ENCODE results near the gene RIPOR3. TPM values are rescaled to one million over a fixed set of nuclear protein-coding genes. Genes with fewer than 3 reads are reported as not detected.

Gene RIPOR3
- total RNA-seq, 2 donors from 2014 or later = 2.3 to 6.9 TPM

DNA sequence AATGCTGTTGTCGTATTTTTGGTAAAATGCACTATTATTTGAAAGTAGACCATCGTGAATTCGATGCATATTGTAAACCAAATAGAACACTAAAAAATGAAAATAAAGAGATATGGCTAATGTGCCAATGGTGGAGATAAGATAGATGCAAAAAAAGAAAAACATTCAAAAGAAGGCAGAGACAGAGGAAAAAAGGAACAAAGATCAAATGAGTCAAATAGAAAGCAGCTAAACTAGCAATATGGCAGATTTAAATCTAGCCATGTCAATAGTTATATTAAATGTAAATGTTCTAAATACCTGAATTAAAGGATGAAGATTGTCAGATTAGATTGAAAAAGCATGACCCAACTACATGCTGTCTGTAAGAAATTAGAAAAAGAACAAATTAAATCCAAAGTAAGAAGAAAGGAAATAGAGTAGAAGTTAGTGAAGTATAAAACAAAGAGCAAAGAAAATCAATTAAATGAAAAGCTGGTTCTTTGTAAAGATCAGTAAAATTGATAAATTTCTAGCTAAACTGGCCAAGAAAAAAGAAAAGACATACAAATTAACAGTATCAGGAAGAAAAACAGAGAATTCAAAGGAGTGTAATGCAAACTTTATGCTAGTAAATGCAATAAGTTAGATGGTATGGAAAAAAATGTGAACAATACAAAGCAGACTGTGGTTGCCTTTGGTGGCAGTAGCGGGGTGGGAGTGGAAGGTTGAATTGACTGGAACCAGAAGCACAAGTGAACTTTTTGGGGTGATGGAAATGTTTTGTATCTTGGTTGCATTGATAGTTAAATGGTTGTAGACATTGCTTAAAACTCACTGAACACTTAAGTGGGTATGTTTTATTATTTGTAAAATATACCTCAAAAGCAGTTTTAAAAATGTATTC lies 136.4 kb downstream of the RIPOR3 start:
- Histone ChIP-seq H3K4me1 (no peaks in the 10 kb centered on the region), H3K4me3 (no peak overlapping the region), H3K27me3 (no peaks in the 10 kb centered on the region), H3K27ac (no peak overlapping the region), H3K36me3 (replicated peaks in 1 of 2; ENCODE audit: insufficient read depth in 1 of 2, low read depth in 2 of 2) (no peaks in the 10 kb centered on the region), H3K9me3 (no peaks in the 10 kb centered on the region)
- intact Hi-C loops (cut with DNase I) = no loop called here
- WGBS, 2 donors = 94 to 97% methylated on average over 4 of the region's 4 CpGs
- DNase-seq (no peak), ATAC-seq (no peak)
- no peak for TF ChIP-seq POLR2A (IDR thresholded peaks at IDR 0.05)
- TF ChIP-seq, protein P1, sequence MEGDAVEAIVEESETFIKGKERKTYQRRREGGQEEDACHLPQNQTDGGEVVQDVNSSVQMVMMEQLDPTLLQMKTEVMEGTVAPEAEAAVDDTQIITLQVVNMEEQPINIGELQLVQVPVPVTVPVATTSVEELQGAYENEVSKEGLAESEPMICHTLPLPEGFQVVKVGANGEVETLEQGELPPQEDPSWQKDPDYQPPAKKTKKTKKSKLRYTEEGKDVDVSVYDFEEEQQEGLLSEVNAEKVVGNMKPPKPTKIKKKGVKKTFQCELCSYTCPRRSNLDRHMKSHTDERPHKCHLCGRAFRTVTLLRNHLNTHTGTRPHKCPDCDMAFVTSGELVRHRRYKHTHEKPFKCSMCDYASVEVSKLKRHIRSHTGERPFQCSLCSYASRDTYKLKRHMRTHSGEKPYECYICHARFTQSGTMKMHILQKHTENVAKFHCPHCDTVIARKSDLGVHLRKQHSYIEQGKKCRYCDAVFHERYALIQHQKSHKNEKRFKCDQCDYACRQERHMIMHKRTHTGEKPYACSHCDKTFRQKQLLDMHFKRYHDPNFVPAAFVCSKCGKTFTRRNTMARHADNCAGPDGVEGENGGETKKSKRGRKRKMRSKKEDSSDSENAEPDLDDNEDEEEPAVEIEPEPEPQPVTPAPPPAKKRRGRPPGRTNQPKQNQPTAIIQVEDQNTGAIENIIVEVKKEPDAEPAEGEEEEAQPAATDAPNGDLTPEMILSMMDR (IDR thresholded peaks at IDR 0.05) = no peak

DNA sequence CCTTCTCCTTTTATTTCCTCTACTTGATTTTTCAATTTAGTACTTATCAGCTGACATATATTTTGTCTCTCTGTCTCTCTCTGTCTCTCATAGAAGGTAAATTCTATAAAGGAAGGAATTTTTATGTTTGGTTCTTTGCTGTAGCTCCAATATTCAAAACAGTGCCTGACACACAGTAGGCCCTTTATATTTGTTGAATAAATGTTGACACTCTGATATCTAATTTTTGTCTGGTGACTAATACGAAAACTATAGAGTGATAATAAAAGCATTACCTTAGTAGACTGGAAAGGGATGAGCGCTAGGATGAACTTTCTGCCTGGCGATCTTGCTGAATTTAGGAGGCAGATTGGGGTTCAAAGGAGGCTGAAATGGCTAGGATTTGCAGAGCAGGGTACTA lies 138.4 kb downstream of the RIPOR3 start:
- intact Hi-C loops (cut with DNase I) = no loop called here
- no peak for ATAC-seq
- H3K9me3 ChIP-seq = no peaks in the 10 kb centered on the region

DNA sequence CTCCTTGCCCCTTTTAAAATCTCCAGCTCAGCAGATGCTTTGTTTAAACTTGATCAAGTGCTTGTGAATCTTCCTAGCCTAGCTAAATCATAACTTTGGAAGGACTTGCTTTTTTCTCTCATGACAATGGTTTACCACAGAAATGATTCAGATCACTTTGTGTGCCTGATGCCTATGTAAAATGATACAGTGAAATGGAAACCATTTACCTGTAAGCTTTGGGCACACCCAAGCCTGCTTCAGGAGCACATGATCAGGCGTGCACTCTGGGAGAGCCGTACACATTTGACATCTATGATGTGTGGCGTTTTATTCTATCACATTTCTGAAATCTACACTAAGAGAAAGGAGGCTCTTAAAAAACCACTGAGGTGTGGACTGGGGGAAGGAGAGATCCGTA lies 140.1 kb downstream of the RIPOR3 start:
- H3K27ac ChIP-seq = no peak overlapping the region
- peaks cover 10% of the 10 kb centered on the region for H3K4me1 ChIP-seq
- ATAC-seq = no peak
- H3K36me3 ChIP-seq (replicated peaks in 1 of 2; ENCODE audit: insufficient read depth in 1 of 2, low read depth in 2 of 2) = no peaks in the 10 kb centered on the region
- H3K27me3 ChIP-seq = no peaks in the 10 kb centered on the region
- no peaks in the 10 kb centered on the region for H3K9me3 ChIP-seq
- TF ChIP-seq, protein P1 (IDR thresholded peaks at IDR 0.05) = no peak
- no peak for TF ChIP-seq POLR2A (IDR thresholded peaks at IDR 0.05)
- WGBS, 2 donors = 90 to 95% methylated on average over 4 of the region's 4 CpGs
- no peak overlapping the region for H3K4me3 ChIP-seq
- no peak for DNase-seq
- intact Hi-C loops (cut with DNase I) = no loop called here

More for the DNA sequence above, 138.4 kb downstream of the RIPOR3 start:
- 83 to 90% methylated on average over 3 of the region's 3 CpGs for WGBS, 2 donors
- TF ChIP-seq, protein P1 (IDR thresholded peaks at IDR 0.05) = no peak
- no peak for TF ChIP-seq POLR2A (IDR thresholded peaks at IDR 0.05)
- Histone ChIP-seq H3K27ac (no peak overlapping the region), H3K4me1 (peaks cover 5% of the 10 kb centered on the region), H3K36me3 (replicated peaks in 1 of 2; ENCODE audit: insufficient read depth in 1 of 2, low read depth in 2 of 2) (no peaks in the 10 kb centered on the region), H3K27me3 (no peaks in the 10 kb centered on the region), H3K4me3 (no peak overlapping the region)
- DNase-seq = no peak

DNA sequence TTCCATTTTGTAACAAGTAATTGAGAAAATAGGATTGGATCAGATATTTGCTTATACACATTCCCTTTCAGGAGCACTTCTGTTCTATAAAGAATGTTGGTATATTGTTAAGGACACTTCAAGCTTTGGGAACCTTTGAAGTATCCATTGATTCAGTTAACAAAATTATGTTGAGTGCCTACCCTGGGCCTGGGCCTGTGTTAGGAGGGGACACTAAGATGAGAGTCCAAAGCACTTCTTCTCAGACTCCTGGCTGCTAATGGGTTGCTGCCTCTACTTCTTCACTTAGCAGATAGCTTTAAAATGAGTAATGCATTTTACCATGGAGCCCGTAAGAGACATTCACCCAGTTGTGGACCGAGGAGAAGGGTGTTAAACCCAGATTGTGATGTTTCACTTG lies 140.8 kb downstream of the RIPOR3 start:
- no peaks in the 10 kb centered on the region for H3K27me3 ChIP-seq
- intact Hi-C loops (cut with DNase I) = no loop called here
- DNase-seq = no peak
- 82 to 87% methylated on average over 2 of the region's 2 CpGs for WGBS, 2 donors
- no peaks in the 10 kb centered on the region for H3K36me3 ChIP-seq (replicated peaks in 1 of 2; ENCODE audit: insufficient read depth in 1 of 2, low read depth in 2 of 2)
- no peak for ATAC-seq
- H3K9me3 ChIP-seq = no peaks in the 10 kb centered on the region
- TF ChIP-seq, protein P1 (IDR thresholded peaks at IDR 0.05) = no peak
- no peak for TF ChIP-seq POLR2A (IDR thresholded peaks at IDR 0.05)
- H3K4me1 ChIP-seq = peaks cover 15% of the 10 kb centered on the region
- H3K4me3 ChIP-seq = no peak overlapping the region
- no peak overlapping the region for H3K27ac ChIP-seq

DNA sequence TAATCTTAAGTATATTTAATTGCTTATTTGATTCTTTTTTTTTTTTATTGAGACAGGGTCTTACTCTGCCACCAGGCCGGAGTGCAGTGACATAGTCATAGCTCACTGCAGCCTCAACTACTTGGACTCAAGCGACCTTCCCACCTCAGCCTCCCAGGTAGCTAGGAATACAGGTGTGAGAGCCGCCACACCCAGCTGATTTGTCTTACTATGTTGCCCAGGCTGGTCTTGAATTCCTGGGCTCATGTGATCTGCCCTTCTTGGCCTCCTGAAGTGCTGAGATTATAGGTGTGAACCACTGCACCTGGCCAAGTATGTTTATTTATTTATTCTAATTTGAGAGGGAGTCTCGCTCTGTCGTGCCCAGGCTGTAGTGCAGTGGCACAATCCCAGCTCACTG lies 142.9 kb downstream of the RIPOR3 start:
- peak in 1 of 4 donors; percentile 43 for DNase-seq
- peaks cover 15% of the 10 kb centered on the region for H3K4me1 ChIP-seq

More for the DNA sequence above, 142.9 kb downstream of the RIPOR3 start:
- WGBS, 2 donors = 63 to 66% methylated on average over 5 of the region's 5 CpGs
- Histone ChIP-seq H3K4me3 (no peak overlapping the region), H3K27ac (no peak overlapping the region), H3K9me3 (no peaks in the 10 kb centered on the region), H3K36me3 (replicated peaks in 1 of 2; ENCODE audit: insufficient read depth in 1 of 2, low read depth in 2 of 2) (no peaks in the 10 kb centered on the region), H3K27me3 (no peaks in the 10 kb centered on the region)
- intact Hi-C loops (cut with DNase I) = no loop called here
- TF ChIP-seq, protein P1 (IDR thresholded peaks at IDR 0.05) = no peak
- no peak for TF ChIP-seq POLR2A (IDR thresholded peaks at IDR 0.05)
- no peak for ATAC-seq
